ENCODE data around the gene FAM72D. TPM values are rescaled to one million over a fixed set of nuclear protein-coding genes. Genes with fewer than 3 reads are reported as not detected.
"Not testable (repeated sequence)": the region's sequence is repeated elsewhere in the genome, so short reads cannot be mapped to it uniquely, and the experiment has no call there.

FAM72D gene
- total RNA-seq (2022) (5.1 and 5.9 TPM in 2 replicates), Bru-seq, nascent RNA (percentile 42 among the genes with signal in this experiment), BruChase-seq, experiment 1, labeled RNA remaining after a 2-hour chase (percentile 48 among the genes with signal in this experiment), BruChase-seq, experiment 2, labeled RNA remaining after a 6-hour chase (percentile 37 among the genes with signal in this experiment)
- long read RNA-seq, transcript FAM72D-201 (4 exons, 2,397 nt), result major isoform, 7 of 10 reads
- long read RNA-seq, partial matches to known transcripts, result 0 of 10 reads
- long read RNA-seq, other reads (novel, unspliced or antisense), result 3 of 10 reads

DNA sequence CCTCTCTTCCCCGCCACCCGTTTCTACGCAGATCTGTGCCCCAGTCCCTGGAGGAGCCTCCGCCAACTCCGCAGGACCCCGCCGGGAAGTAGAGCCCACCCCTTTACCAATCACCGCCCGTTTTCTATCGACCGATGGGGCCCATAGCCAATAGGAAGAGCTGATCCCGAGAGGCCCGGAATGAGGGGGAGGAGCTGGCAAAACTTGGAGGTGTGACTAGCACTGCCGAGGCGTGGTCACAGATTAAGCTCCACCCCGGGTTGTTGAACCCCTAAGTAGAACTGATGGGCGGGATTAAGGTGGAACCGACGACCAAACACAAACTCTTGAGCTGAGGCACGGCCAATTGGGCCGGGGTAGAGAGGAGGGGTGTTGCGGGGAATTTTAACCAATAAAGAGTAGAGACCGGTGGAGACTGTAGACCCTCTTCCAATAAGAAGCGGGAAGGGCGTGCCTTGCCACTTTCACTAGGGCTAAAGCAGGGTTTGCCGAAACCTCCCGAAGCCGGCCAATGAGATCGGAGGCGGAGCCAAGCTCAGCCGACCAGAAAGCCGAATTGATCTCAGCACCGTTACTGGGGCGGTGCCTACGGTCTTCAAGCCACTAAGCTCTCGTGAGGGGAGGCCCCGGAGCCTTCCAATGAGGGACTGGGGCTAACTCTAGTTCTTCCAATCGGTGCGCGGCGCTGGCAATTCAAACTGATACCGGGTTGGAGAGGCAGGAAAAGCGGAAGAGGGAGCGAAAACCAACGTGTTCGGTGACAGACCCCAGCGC is at the start of gene FAM72D, which contains the start of gene SRGAP2B:
Gene FAM72D, plus strand, starts transcription at position 691 of the 774 bp plus-strand sequence. CDS start 874 bp downstream, outside the sequence.
Gene SRGAP2B, minus strand, starts transcription at position 45 of the 774 bp plus-strand sequence. CDS start 2,427 bp downstream, outside the sequence.
- CTCF ChIA-PET; POLR2A ChIA-PET; intact Hi-C loops (cut with micrococcal nuclease; ENCODE audit: unreplicated experiment): not testable (repeated sequence)

DNA sequence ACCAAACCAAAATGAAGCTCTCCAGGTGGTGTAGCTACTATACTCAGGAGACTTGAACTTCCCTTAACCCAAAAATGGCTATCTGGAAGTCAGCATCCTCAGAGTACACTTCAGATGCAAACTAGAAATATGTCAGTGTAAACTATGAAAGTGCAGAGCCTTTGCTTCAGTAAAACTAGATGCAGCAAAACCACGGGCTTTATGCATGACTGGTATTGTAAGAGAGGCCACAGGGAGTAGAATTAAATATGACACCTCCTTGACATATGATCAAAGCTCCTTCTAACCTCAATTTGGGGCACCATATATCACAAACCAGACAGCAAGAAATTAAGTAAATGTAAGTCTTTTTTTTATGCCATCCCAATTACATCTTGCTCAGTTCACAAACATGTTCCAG is 48.2 kb upstream of the FAM72D start:
- DNase-seq; H3K4me1 Mint-ChIP-seq (ENCODE audit: low read depth, unreplicated experiment); H3K27me3 ChIP-seq (replicated peaks; ENCODE audit: control insufficient read depth, insufficient read depth, low read length); CTCF ChIA-PET; H3K4me3 ChIP-seq (ENCODE audit: low read depth, low read length); H3K9me3 Mint-ChIP-seq (ENCODE audit: unreplicated experiment); POLR2A ChIA-PET; H3K9me3 ChIP-seq; H3K36me3 ChIP-seq (ENCODE audit: control insufficient read depth, insufficient read depth, low read length); intact Hi-C loops (cut with micrococcal nuclease; ENCODE audit: unreplicated experiment); H3K4me3 Mint-ChIP-seq (ENCODE audit: unreplicated experiment); H3K36me3 Mint-ChIP-seq (ENCODE audit: insufficient read depth, unreplicated experiment); BruUV-seq (replicated peaks); H3K4me1 ChIP-seq; H3K27ac Mint-ChIP-seq (ENCODE audit: unreplicated experiment); H3K27me3 Mint-ChIP-seq (ENCODE audit: insufficient read depth, unreplicated experiment): not testable (repeated sequence)

More for the DNA sequence above, at the start of gene FAM72D, which contains the start of gene SRGAP2B:
- peak within 1 kb of the TSS; percentile 62 for H3K4me3 Mint-ChIP-seq (ENCODE audit: unreplicated experiment)
- DNase-seq; H3K36me3 Mint-ChIP-seq (ENCODE audit: insufficient read depth, unreplicated experiment); H3K9me3 Mint-ChIP-seq (ENCODE audit: unreplicated experiment); H3K27ac Mint-ChIP-seq (ENCODE audit: unreplicated experiment); H3K27me3 Mint-ChIP-seq (ENCODE audit: insufficient read depth, unreplicated experiment); H3K4me1 ChIP-seq; H3K9me3 ChIP-seq; H3K27me3 ChIP-seq (replicated peaks; ENCODE audit: control insufficient read depth, insufficient read depth, low read length); H3K4me1 Mint-ChIP-seq (ENCODE audit: low read depth, unreplicated experiment); H3K36me3 ChIP-seq (ENCODE audit: control insufficient read depth, insufficient read depth, low read length); BruUV-seq (replicated peaks): not testable (repeated sequence)
- H3K4me3 ChIP-seq (ENCODE audit: low read depth, low read length), result peak within 1 kb of the TSS; percentile 37

DNA sequence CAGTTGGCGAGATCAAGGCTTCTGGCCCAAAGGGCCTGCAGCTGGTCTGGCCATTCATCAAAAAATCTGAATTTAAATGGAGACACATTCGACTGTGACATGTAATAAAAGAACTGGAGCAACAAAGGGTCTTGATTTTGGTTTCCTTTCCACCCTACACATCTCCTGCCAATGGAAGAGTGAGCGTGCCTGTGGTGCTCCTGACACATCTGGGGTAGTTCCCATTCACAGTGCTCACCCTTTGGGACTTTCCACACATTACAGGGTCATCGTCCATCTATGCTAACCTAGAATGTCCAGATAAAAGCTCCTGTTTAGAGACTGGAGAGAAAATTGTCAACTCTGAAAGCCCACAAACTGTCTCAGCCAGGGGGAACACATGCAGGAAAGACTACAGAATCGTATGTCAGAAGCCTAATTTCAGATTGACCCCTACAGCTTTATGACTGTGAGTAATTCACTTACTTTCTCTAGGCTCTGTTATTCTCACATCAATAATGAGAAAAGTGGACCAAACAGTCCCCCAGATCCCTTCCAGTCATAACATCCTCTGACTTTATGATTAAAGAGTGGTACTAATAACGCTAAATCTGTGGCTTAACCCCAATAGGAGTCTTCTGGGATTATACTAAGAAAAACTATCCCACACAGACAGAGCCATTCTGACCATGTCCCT is 47.5 kb upstream of the FAM72D start:
- H3K27ac Mint-ChIP-seq (ENCODE audit: unreplicated experiment); H3K4me3 Mint-ChIP-seq (ENCODE audit: unreplicated experiment); BruUV-seq (replicated peaks); intact Hi-C loops (cut with micrococcal nuclease; ENCODE audit: unreplicated experiment); H3K27me3 ChIP-seq (replicated peaks; ENCODE audit: control insufficient read depth, insufficient read depth, low read length); H3K4me3 ChIP-seq (ENCODE audit: low read depth, low read length); POLR2A ChIA-PET; H3K4me1 Mint-ChIP-seq (ENCODE audit: low read depth, unreplicated experiment); H3K9me3 Mint-ChIP-seq (ENCODE audit: unreplicated experiment); H3K27me3 Mint-ChIP-seq (ENCODE audit: insufficient read depth, unreplicated experiment); H3K36me3 Mint-ChIP-seq (ENCODE audit: insufficient read depth, unreplicated experiment); H3K36me3 ChIP-seq (ENCODE audit: control insufficient read depth, insufficient read depth, low read length); H3K4me1 ChIP-seq; H3K9me3 ChIP-seq; DNase-seq; CTCF ChIA-PET: not testable (repeated sequence)

DNA sequence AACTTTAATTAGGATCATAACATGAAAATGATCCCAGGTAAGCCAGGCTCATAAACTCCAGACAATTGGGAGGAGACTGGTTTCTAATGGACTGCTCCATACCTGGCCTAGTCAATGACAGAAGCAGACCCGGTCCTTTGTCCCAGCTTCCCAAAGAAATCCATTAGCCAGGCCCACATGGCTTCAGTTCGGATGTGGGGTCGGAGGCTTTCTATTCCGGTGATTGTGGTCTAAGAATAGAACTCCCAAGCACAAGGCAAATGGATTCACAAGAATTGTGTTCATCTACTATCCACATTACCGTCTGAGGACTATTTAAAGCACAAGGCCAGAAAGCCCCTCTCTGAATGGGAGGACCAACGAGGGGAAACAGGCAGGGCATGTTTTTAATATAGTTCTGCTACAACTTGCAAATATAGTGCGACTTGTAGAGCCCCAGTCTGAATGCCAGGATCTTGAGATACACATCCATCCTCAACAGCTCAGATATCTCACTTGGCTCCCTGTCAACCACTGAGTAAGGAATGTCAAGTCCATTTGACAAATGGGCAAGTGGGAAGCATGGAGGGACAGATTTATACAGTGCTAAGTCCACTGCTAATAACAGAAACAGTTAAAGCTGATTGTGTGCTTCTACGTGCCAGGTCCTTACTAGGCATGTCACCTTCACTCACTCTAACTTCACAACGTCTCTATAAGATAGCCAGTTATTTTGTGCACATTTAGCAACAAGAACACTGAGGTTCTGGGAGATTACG is 43.6 kb upstream of the FAM72D start:
- H3K9me3 ChIP-seq; H3K27me3 ChIP-seq (replicated peaks; ENCODE audit: control insufficient read depth, insufficient read depth, low read length); H3K36me3 Mint-ChIP-seq (ENCODE audit: insufficient read depth, unreplicated experiment); H3K4me1 ChIP-seq; H3K27me3 Mint-ChIP-seq (ENCODE audit: insufficient read depth, unreplicated experiment); intact Hi-C loops (cut with micrococcal nuclease; ENCODE audit: unreplicated experiment); CTCF ChIA-PET; H3K4me3 Mint-ChIP-seq (ENCODE audit: unreplicated experiment); H3K27ac Mint-ChIP-seq (ENCODE audit: unreplicated experiment); POLR2A ChIA-PET; H3K9me3 Mint-ChIP-seq (ENCODE audit: unreplicated experiment); H3K36me3 ChIP-seq (ENCODE audit: control insufficient read depth, insufficient read depth, low read length); H3K4me1 Mint-ChIP-seq (ENCODE audit: low read depth, unreplicated experiment); BruUV-seq (replicated peaks); H3K4me3 ChIP-seq (ENCODE audit: low read depth, low read length); DNase-seq: not testable (repeated sequence)

DNA sequence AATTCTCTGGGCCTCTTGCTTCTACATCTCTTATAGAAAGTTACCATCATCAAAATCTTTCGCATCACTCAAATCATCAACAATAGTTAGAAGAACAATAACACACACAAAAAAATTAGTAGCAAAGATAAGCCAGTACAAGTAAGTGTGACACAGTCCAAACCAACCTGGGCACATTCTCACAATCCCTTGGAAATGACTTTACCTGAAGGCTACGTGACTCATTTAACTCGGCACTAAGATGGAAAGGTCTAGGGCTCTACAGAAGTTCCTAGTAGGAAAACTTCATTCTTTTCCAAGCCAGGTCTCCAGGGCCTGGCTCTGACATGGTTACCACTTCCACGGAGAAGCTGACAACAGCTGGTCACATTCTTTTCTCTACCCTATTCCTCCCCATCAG is 42.3 kb upstream of the FAM72D start:
- H3K27me3 ChIP-seq (replicated peaks; ENCODE audit: control insufficient read depth, insufficient read depth, low read length); H3K9me3 Mint-ChIP-seq (ENCODE audit: unreplicated experiment); H3K36me3 ChIP-seq (ENCODE audit: control insufficient read depth, insufficient read depth, low read length); H3K4me1 ChIP-seq; H3K4me1 Mint-ChIP-seq (ENCODE audit: low read depth, unreplicated experiment); H3K4me3 ChIP-seq (ENCODE audit: low read depth, low read length); BruUV-seq (replicated peaks); DNase-seq; H3K27ac Mint-ChIP-seq (ENCODE audit: unreplicated experiment); CTCF ChIA-PET; H3K9me3 ChIP-seq; H3K36me3 Mint-ChIP-seq (ENCODE audit: insufficient read depth, unreplicated experiment); H3K4me3 Mint-ChIP-seq (ENCODE audit: unreplicated experiment); H3K27me3 Mint-ChIP-seq (ENCODE audit: insufficient read depth, unreplicated experiment); intact Hi-C loops (cut with micrococcal nuclease; ENCODE audit: unreplicated experiment); POLR2A ChIA-PET: not testable (repeated sequence)

DNA sequence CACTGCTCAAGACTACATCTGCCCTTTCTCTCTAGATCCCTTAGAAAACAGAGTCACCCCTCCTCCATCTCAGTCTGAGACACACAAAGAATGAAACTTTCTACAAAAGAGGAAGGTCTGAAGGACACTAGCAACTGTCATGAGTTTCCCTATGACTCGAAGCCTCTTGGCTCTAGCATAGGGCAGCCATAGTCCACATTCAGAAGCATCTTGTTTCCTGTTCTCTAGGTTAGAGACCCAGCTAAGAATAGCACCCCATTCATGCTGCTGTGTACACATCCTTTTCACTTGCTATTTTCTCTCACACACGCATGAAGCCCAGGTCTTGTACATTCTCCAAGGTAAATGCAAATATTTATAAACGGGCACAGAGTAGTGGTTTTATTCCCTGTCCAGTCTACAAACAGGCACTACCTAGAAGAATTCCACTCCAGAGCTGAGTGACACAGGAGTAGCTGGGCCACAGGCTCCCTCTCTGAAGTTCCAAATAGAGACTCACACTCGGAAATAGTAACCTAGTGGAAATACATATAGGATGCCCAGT is 40.5 kb upstream of the FAM72D start:
- BruUV-seq (replicated peaks); H3K27me3 Mint-ChIP-seq (ENCODE audit: insufficient read depth, unreplicated experiment); POLR2A ChIA-PET; H3K27ac Mint-ChIP-seq (ENCODE audit: unreplicated experiment); H3K4me1 ChIP-seq; intact Hi-C loops (cut with micrococcal nuclease; ENCODE audit: unreplicated experiment); H3K36me3 ChIP-seq (ENCODE audit: control insufficient read depth, insufficient read depth, low read length); H3K27me3 ChIP-seq (replicated peaks; ENCODE audit: control insufficient read depth, insufficient read depth, low read length); H3K4me1 Mint-ChIP-seq (ENCODE audit: low read depth, unreplicated experiment); H3K36me3 Mint-ChIP-seq (ENCODE audit: insufficient read depth, unreplicated experiment); H3K9me3 Mint-ChIP-seq (ENCODE audit: unreplicated experiment); H3K4me3 Mint-ChIP-seq (ENCODE audit: unreplicated experiment); DNase-seq; H3K4me3 ChIP-seq (ENCODE audit: low read depth, low read length); CTCF ChIA-PET; H3K9me3 ChIP-seq: not testable (repeated sequence)

All from Caco-2 (cell line).